GM12878 (cell line): ENCODE measurements around the gene SGIP1. TPM values are rescaled to one million over a fixed set of nuclear protein-coding genes. Genes with fewer than 3 reads are reported as not detected.

Experiments used
- ATAC-seq: fragments of 200-7000 bp; cut with Tn5 transposase; 3 replicates; pipeline ENCODE4 v1.9.1; 2020; ENCODE audit warnings: mild to moderate bottlenecking, moderate library complexity
- BruUV-seq: library from RNA; stranded (reverse); fragments of 400-500 nt; replicated peaks from 2 replicates; lab custom pipeline; 2021; lab: Mats Ljungman, UMichigan
- CTCF ChIA-PET: fragments of 300-600 bp; sonication (Branson Sonifier 250); formaldehyde crosslinking; extraction: SDS; loops from one replicate; lab custom pipeline; 2021; ENCODE audit warnings: inconsistent platforms; lab: Yijun Ruan, JAX
- POLR2A ChIA-PET: fragments of 350-600 bp; formaldehyde crosslinking; extraction: SDS; loops from one replicate; lab custom pipeline; 2021; ENCODE audit warnings: inconsistent platforms; lab: Charles Lee
- RAD21 ChIA-PET: fragments of 300-600 bp; sonication (Branson Sonifier 250); formaldehyde crosslinking; loops from one replicate; lab custom pipeline; 2023; ENCODE audit warnings: antibody characterized with exemption; ENCODE audit not compliant: unreplicated experiment; lab: Charles Lee
- SMC1A ChIA-PET: fragments of 300-600 bp; sonication (Branson Sonifier 250); formaldehyde crosslinking; loops from one replicate; lab custom pipeline; 2023; ENCODE audit not compliant: unreplicated experiment, uncharacterized antibody; lab: Charles Lee
- DNase-seq: peaks from one replicate; pipeline ENCODE4 v3.0.0-alpha.2; 2011; ENCODE audit warnings: low read depth, low spot score
- FAIRE-seq: peaks from 3 replicates; lab custom pipeline; 2011; peaks lifted over from hg19 to GRCh38; lab: Jason Lieb, UNC
- H2AFZ ChIP-seq: 2 replicates; pipeline ENCODE4 v1.6.0; 2011; ENCODE audit warnings: low read depth, low read length, control low read depth; ENCODE audit not compliant: control insufficient read depth
- H3K27ac ChIP-seq: 2 replicates; pipeline ENCODE4 v1.5.1; 2011; ENCODE audit warnings: control low read depth; ENCODE audit not compliant: control insufficient read depth, insufficient read depth
- H3K27me3 ChIP-seq, 2 experiments: replicated peaks in 1 of 2; 2 replicates each; pipeline versions ENCODE4 v1.6.0 to v1.6.1; 2011; ENCODE audit warnings: low read length in 1 of 2; ENCODE audit not compliant: control insufficient read depth in 2 of 2, insufficient read depth in 2 of 2
- H3K36me3 ChIP-seq, 2 experiments: 2 replicates each; pipeline ENCODE4 v1.5.1; 2011; ENCODE audit warnings: low read length in 1 of 2; ENCODE audit not compliant: control insufficient read depth in 2 of 2, insufficient read depth in 2 of 2
- H3K4me1 ChIP-seq: 2 replicates; pipeline ENCODE4 v1.6.1; 2011; ENCODE audit warnings: mild to moderate bottlenecking, low read length, moderate library complexity, mixed read lengths; ENCODE audit not compliant: control insufficient read depth, insufficient read depth
- H3K4me2 ChIP-seq: 2 replicates; pipeline ENCODE4 v1.6.0; 2011; ENCODE audit warnings: control low read depth; ENCODE audit not compliant: control insufficient read depth, insufficient read depth
- H3K4me3 ChIP-seq: fragments of 200-600 bp; sonication (generic); 2 replicates; pipeline ENCODE4 v1.5.1; 2016
- H3K79me2 ChIP-seq: 2 replicates; pipeline ENCODE4 v1.6.0; 2011; ENCODE audit warnings: low read length; ENCODE audit not compliant: control insufficient read depth, insufficient read depth
- H3K9ac ChIP-seq: 2 replicates; pipeline ENCODE4 v1.8.0; 2011; ENCODE audit warnings: low read length, control low read depth, mixed read lengths; ENCODE audit not compliant: control insufficient read depth, insufficient read depth
- H3K9me3 ChIP-seq: replicated peaks from 3 replicates; pipeline ENCODE4 v1.5.1; 2011; ENCODE audit warnings: mild to moderate bottlenecking, low read length; ENCODE audit not compliant: control insufficient read depth, insufficient read depth
- H4K20me1 ChIP-seq: 2 replicates; pipeline ENCODE4 v1.6.0; 2011; ENCODE audit not compliant: control insufficient read depth, insufficient read depth
- CREM ChIP-seq: IDR thresholded peaks from 2 replicates; pipeline ENCODE4 v1.6.1; 2014; ENCODE audit warnings: antibody characterized with exemption, low read depth
- CTCF ChIP-seq, 3 experiments: IDR thresholded peaks in 2 of 3; conservative IDR thresholded peaks in 1 of 3; 2 replicates each; pipeline ENCODE4 v1.5.1; 2011; ENCODE audit warnings: low read depth in 3 of 3, low read length in 3 of 3, mild to moderate bottlenecking in 3 of 3, control low read depth in 2 of 3, moderate library complexity in 2 of 3, inconsistent platforms in 1 of 3, mixed read lengths in 1 of 3; ENCODE audit not compliant: control insufficient read depth in 2 of 3, insufficient read depth in 1 of 3; ENCODE audit errors: extremely low read depth in 1 of 3
- ETV6 ChIP-seq, 2 experiments: fragments of 450-650 bp in 1 of 2; IDR thresholded peaks in 1 of 2; conservative IDR thresholded peaks in 1 of 2; 2 replicates each; pipeline ENCODE4 v1.6.1; 2014; ENCODE audit warnings: antibody characterized with exemption in 1 of 2, borderline replicate concordance in 1 of 2, low read depth in 1 of 2, mild to moderate bottlenecking in 1 of 2, moderate library complexity in 1 of 2
- EZH2 ChIP-seq: IDR thresholded peaks from 2 replicates; pipeline ENCODE4 v1.6.1; 2012; ENCODE audit warnings: low read depth, mild to moderate bottlenecking, control low read depth, inconsistent platforms, low read length, borderline replicate concordance; ENCODE audit not compliant: control insufficient read depth
- FOXM1 ChIP-seq: IDR thresholded peaks from 2 replicates; pipeline ENCODE4 v1.6.1; 2012; ENCODE audit warnings: low read depth, mild to moderate bottlenecking, inconsistent platforms, low read length, moderate library complexity
- LARP7 ChIP-seq: fragments of 450-650 bp; IDR thresholded peaks from 2 replicates; pipeline ENCODE4 v1.6.1; 2017; ENCODE audit warnings: mild to moderate bottlenecking
- MLLT1 ChIP-seq: fragments of 450-650 bp; IDR thresholded peaks from 2 replicates; pipeline ENCODE4 v1.6.1; 2016; ENCODE audit warnings: mild to moderate bottlenecking
- NR2C2 ChIP-seq: IDR thresholded peaks from 2 replicates; pipeline ENCODE4 v1.6.1; 2011; ENCODE audit warnings: borderline replicate concordance, low read depth; ENCODE audit not compliant: control insufficient read depth, insufficient read length
- NR2F1 ChIP-seq: fragments of 450-650 bp; conservative IDR thresholded peaks from 2 replicates; pipeline ENCODE4 v1.6.1; 2017; ENCODE audit warnings: mild to moderate bottlenecking
- POU2F2 ChIP-seq: IDR thresholded peaks from 3 replicates; pipeline ENCODE4 v1.6.1; 2011; ENCODE audit warnings: low read depth, mild to moderate bottlenecking, low read length, borderline replicate concordance
- RBBP5 ChIP-seq: fragments of 200-600 bp; sonication (generic); conservative IDR thresholded peaks from 2 replicates; pipeline ENCODE4 v1.6.1; 2016
- SMAD1 ChIP-seq: fragments of 450-650 bp; IDR thresholded peaks from 2 replicates; pipeline ENCODE4 v1.6.1; 2018; ENCODE audit warnings: mild to moderate bottlenecking, low read depth; ENCODE audit not compliant: partially characterized antibody
- STAT3 ChIP-seq: IDR thresholded peaks from 2 replicates; pipeline ENCODE4 v1.6.1; 2011; ENCODE audit warnings: low read depth, low read length, improper control_type of control experiment
- ZBED1 ChIP-seq: IDR thresholded peaks from 2 replicates; pipeline ENCODE4 v1.6.1; 2016; ENCODE audit warnings: borderline replicate concordance
- ZNF622 ChIP-seq: fragments of 450-650 bp; IDR thresholded peaks from 2 replicates; pipeline ENCODE4 v1.6.1; 2017; ENCODE audit warnings: mild to moderate bottlenecking, inconsistent platforms
- WGBS: methylation state at CpG from one replicate; pipeline ENCODE4 v1.1.6; 2016; ENCODE audit warnings: low lambda C conversion rate; ENCODE audit not compliant: insufficient replicate concordance, insufficient coverage; ENCODE audit errors: missing lambda C conversion rate; 5-methylcytosine and 5-hydroxymethylcytosine counted together
- in situ Hi-C: fragments of 300-500 bp; cut with MboI; formaldehyde crosslinking; loops from 9 replicates; pipeline ENCODE4 v1.14.3; 2018; ENCODE audit warnings: mixed read lengths
- intact Hi-C: fragments of 100-400 bp; cut with micrococcal nuclease; formaldehyde crosslinking; loops from one replicate; pipeline ENCODE4 v1.14.2; 2022; ENCODE audit not compliant: unreplicated experiment
- polyA plus RNA-seq, 11 experiments: library from polyadenylated mRNA; depleted of rRNA in 4 of 11; unstranded in 6 of 11; stranded (reverse) in 5 of 11; fragments of >200 nt; fragmentation: Nextera tagmentation in 4 of 11; fragmentation: Illumina TruSeq in 1 of 11; extraction: Ambion mirVana in 4 of 11; extraction: Trizol in 1 of 11; gene quantifications; 1 replicate in 1 of 11; 2 replicates in 10 of 11; pipeline versions ENCODE4 v1.2.1 to v1.2.3, GENCODE V29; 2011 to 2016; ENCODE audit warnings: inconsistent platforms in 2 of 11, missing spikeins in 2 of 11, low read depth in 1 of 11
- total RNA-seq, 4 experiments: library from RNA; depleted of rRNA in 3 of 4; stranded (reverse); fragments of >200 nt in 3 of 4; fragmentation: Illumina TruSeq in 1 of 4; extraction: Trizol in 1 of 4; gene quantifications; 2 replicates each; pipeline versions ENCODE4 v1.2.1 to v1.2.3, GENCODE V29; 2013 to 2021

SGIP1 gene
- total and polyA plus RNA-seq, 10 of the 15 experiments (the other 5 are each of a cell fraction or from before 2014, with no cell fraction given): 0.15 TPM; not detected in 9

- ChIA-PET SMC1A (no interaction called here), RAD21 (no interaction called here), CTCF (no interaction called here), POLR2A (no interaction called here)
- no peaks in the 10 kb centered on the region for H3K9me3 ChIP-seq
- in situ Hi-C loops: loop anchor here (5.0 to 25.0 kb wide), 2 partner anchors 387 to 727 kb away; no protein-coding TSS in a partner anchor
- H2AFZ ChIP-seq: no peak overlapping the region
- FAIRE-seq: no peak
- no peaks in the 10 kb centered on the region for H4K20me1 ChIP-seq
- no peak for TF ChIP-seq ZBED1
- TF ChIP-seq STAT3: no peak
- no peak for TF ChIP-seq POU2F2
- ATAC-seq: no peak
- intact Hi-C loops: no loop called here
- H3K4me2 ChIP-seq: no peak overlapping the region
- WGBS: 59% methylated on average over 1 of the region's 1 CpG
- no peak overlapping the region for H3K4me3 ChIP-seq
- no peaks in the 10 kb centered on the region for H3K27me3 ChIP-seq
- DNase-seq: no peak
- no peaks in the 10 kb centered on the region for H3K36me3 ChIP-seq
- no peak overlapping the region for H3K27ac ChIP-seq
- H3K79me2 ChIP-seq: no peaks in the 10 kb centered on the region
- peaks cover 5% of the 10 kb centered on the region for H3K4me1 ChIP-seq
- BruUV-seq: no TSS peak
- H3K9ac ChIP-seq: no peak overlapping the region
These were observed 226.6 kb downstream of the SGIP1 start for GRCh38 chr1:66760506-66760905.

GRCh38 chr1:66761221-66761620, 227.3 kb downstream of the SGIP1 start:
- in situ Hi-C loops: loop anchor here (5.0 to 25.0 kb wide), 2 partner anchors 386 to 726 kb away; no protein-coding TSS in a partner anchor
- no peaks in the 10 kb centered on the region for H3K36me3 ChIP-seq
- FAIRE-seq (no peak), DNase-seq (no peak), ATAC-seq (no peak)
- CTCF ChIA-PET: no interaction called here
- RAD21 ChIA-PET: no interaction called here
- no peaks in the 10 kb centered on the region for H3K79me2 ChIP-seq
- no peak overlapping the region for H3K27ac ChIP-seq
- intact Hi-C loops: no loop called here
- WGBS: 13% methylated on average over 2 of the region's 2 CpGs
- H3K4me3 ChIP-seq: no peak overlapping the region
- SMC1A ChIA-PET: interaction anchor here (2.3 kb wide), 1 partner anchor 388 kb away, joined by 13 read pairs; no protein-coding TSS in a partner anchor
- POLR2A ChIA-PET: no interaction called here
- H3K9me3 ChIP-seq: no peaks in the 10 kb centered on the region
- no peaks in the 10 kb centered on the region for H4K20me1 ChIP-seq
- H3K9ac ChIP-seq: no peak overlapping the region
- H3K4me1 ChIP-seq: peaks cover 5% of the 10 kb centered on the region
- BruUV-seq: no TSS peak
- no peak overlapping the region for H2AFZ ChIP-seq
- H3K27me3 ChIP-seq: no peaks in the 10 kb centered on the region
- H3K4me2 ChIP-seq: no peak overlapping the region
- TF ChIP-seq NR2C2 (no peak), ZNF622 (no peak), EZH2 (no peak), MLLT1 (no peak), NR2F1 (no peak), ETV6 (conservative IDR thresholded peaks at IDR 0.05 in 1 of 2, IDR thresholded peaks at IDR 0.05 in 1 of 2; ENCODE audit: borderline replicate concordance in 1 of 2, low read depth in 1 of 2) (no peak), CREM (no peak), RBBP5 (no peak), LARP7 (no peak), CTCF (IDR thresholded peaks at IDR 0.05 in 2 of 3, conservative IDR thresholded peaks at IDR 0.05 in 1 of 3; ENCODE audit: control insufficient read depth in 2 of 3, extremely low read depth in 1 of 3, insufficient read depth in 1 of 3, low read depth in 3 of 3, low read length in 3 of 3) (no peak), SMAD1 (no peak), FOXM1 (no peak)
